Measurements from ENCODE around the gene YPEL2.
"Not testable (repeated sequence)": the region's sequence is repeated elsewhere in the genome, so short reads cannot be mapped to it uniquely, and the experiment has no call there.

The YPEL2 gene

GRCh38 chr17:59410049-59410437 is 78.6 kb downstream of the YPEL2 start:
- TF ChIP-seq ZNF274 (IDR thresholded peaks at IDR 0.05; ENCODE audit: low read depth, low read length), result no peak
- no peak overlapping the region for H3K4me3 ChIP-seq (ENCODE audit: low read length)

- not testable (repeated sequence) for H3K4me3 ChIP-seq (ENCODE audit: low read length)
Measured at GRCh38 chr17:59412431-59412830, 81.0 kb downstream of the YPEL2 start.

GRCh38 chr17:59413014-59413766 is 81.7 kb downstream of the YPEL2 start:
- TF ChIP-seq ZNF274 (IDR thresholded peaks at IDR 0.05; ENCODE audit: low read depth, low read length), result no peak

GRCh38 chr17:59415397-59415796 is 83.9 kb downstream of the YPEL2 start:
- H3K4me3 ChIP-seq (ENCODE audit: low read length), result no peak overlapping the region
- TF ChIP-seq ZNF274 (IDR thresholded peaks at IDR 0.05; ENCODE audit: low read depth, low read length), result no peak

More at GRCh38 chr17:59413014-59413766, 81.7 kb downstream of the YPEL2 start:
- H3K4me3 ChIP-seq (ENCODE audit: low read length), result no peak overlapping the region

- no peak for TF ChIP-seq ZNF274 (IDR thresholded peaks at IDR 0.05; ENCODE audit: low read depth, low read length)
- H3K4me3 ChIP-seq (ENCODE audit: low read length), result no peak overlapping the region
Measured at GRCh38 chr17:59416184-59416583, 84.7 kb downstream of the YPEL2 start.

- no peak overlapping the region for H3K4me3 ChIP-seq (ENCODE audit: low read length)
- TF ChIP-seq ZNF274 (IDR thresholded peaks at IDR 0.05; ENCODE audit: low read depth, low read length), result no peak
Measured at GRCh38 chr17:59417452-59417851, 86.0 kb downstream of the YPEL2 start.

GRCh38 chr17:59418732-59419166 is 87.3 kb downstream of the YPEL2 start:
- no peak overlapping the region for H3K4me3 ChIP-seq (ENCODE audit: low read length)
- TF ChIP-seq ZNF274 (IDR thresholded peaks at IDR 0.05; ENCODE audit: low read depth, low read length), result no peak

- no peak overlapping the region for H3K4me3 ChIP-seq (ENCODE audit: low read length)
- no peak for TF ChIP-seq ZNF274 (IDR thresholded peaks at IDR 0.05; ENCODE audit: low read depth, low read length)
Measured at GRCh38 chr17:59420901-59421300, 89.4 kb downstream of the YPEL2 start.

- no peak for TF ChIP-seq ZNF274 (IDR thresholded peaks at IDR 0.05; ENCODE audit: low read depth, low read length)
- no peak overlapping the region for H3K4me3 ChIP-seq (ENCODE audit: low read length)
Measured at GRCh38 chr17:59421722-59422121, 90.3 kb downstream of the YPEL2 start.

- no peak for TF ChIP-seq ZNF274 (IDR thresholded peaks at IDR 0.05; ENCODE audit: low read depth, low read length)
- no peak overlapping the region for H3K4me3 ChIP-seq (ENCODE audit: low read length)
Measured at GRCh38 chr17:59423137-59423724, 91.8 kb downstream of the YPEL2 start.

GRCh38 chr17:59423903-59424302 is 92.4 kb downstream of the YPEL2 start:
- TF ChIP-seq ZNF274 (IDR thresholded peaks at IDR 0.05; ENCODE audit: low read depth, low read length), result no peak
- no peak overlapping the region for H3K4me3 ChIP-seq (ENCODE audit: low read length)

- no peak for TF ChIP-seq ZNF274 (IDR thresholded peaks at IDR 0.05; ENCODE audit: low read depth, low read length)
Measured at GRCh38 chr17:59424331-59424730, 92.9 kb downstream of the YPEL2 start.

GRCh38 chr17:59425085-59425931 is 93.9 kb downstream of the YPEL2 start:
- no peak overlapping the region for H3K4me3 ChIP-seq (ENCODE audit: low read length)
- TF ChIP-seq ZNF274 (IDR thresholded peaks at IDR 0.05; ENCODE audit: low read depth, low read length), result no peak

More at GRCh38 chr17:59424331-59424730, 92.9 kb downstream of the YPEL2 start:
- H3K4me3 ChIP-seq (ENCODE audit: low read length), result no peak overlapping the region

GRCh38 chr17:59426031-59426430 is 94.6 kb downstream of the YPEL2 start:
- TF ChIP-seq ZNF274 (IDR thresholded peaks at IDR 0.05; ENCODE audit: low read depth, low read length), result no peak
- no peak overlapping the region for H3K4me3 ChIP-seq (ENCODE audit: low read length)

All from GM08714 (cell line).